ENCODE data around the gene CALML6. TPM values are rescaled to one million over a fixed set of nuclear protein-coding genes. Genes with fewer than 3 reads are reported as not detected.

Gene CALML6
- total and polyA plus RNA-seq, 2 of the 4 experiments (the other 2 are of a cell fraction): 0.91 TPM; not detected in 1

DNA sequence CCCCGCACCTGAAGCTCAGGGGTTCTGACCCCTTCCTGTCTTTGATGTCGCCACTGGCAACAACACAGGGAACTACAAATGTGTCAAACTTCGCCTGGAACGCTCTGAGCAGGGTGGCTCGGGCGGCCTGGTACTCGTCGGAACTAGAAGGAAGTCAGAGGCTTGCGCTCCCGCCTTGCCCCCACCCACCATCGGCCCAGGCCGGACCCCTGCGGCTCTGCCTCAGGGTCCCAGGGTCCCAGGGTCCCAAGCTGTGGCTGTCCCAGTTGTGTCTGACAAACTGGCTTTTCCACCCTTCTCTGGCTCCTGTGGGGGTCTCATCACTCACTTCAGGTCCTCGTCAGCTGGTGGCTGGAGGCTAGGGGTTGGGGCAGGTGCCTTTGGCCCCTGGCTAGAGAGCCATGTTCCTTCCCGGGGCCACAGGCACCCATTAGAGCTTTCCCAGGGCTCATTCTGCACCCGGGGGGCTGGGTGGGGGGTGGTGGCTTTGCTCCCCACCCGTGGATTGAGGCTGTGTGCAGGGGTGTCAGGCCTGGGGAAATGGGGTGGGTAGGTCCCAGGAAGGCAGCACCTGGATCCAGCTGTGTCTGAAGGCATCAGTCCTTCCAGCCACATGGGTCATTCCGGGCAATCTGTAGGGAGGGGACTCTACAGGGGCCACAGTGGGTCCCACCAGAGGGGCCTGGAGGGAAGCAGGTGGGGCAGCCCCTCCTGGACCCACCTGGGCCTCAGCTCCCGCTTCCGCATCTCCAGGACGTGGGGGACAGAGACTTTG, 12.0 kb downstream of the CALML6 start:
- no peak overlapping the region for H2AK9ac ChIP-seq (replicated peaks; ENCODE audit: low read depth, low read length, poor library complexity)
- H3K23ac ChIP-seq (ENCODE audit: low read depth, low read length): no peak overlapping the region
- no peak overlapping the region for H3K56ac ChIP-seq (ENCODE audit: extremely low read depth, insufficient read depth, low read length)
- in situ Hi-C loops (cut with MboI; ENCODE audit: low sequenced_read_pairs): no loop called here
- H4K91ac ChIP-seq (ENCODE audit: insufficient read depth, low read depth, low read length): no peak overlapping the region
- no peak overlapping the region for H3K18ac ChIP-seq (ENCODE audit: low read depth, low read length)
- H4K5ac ChIP-seq (ENCODE audit: low read depth, low read length): no peak overlapping the region
- H3K4me2 ChIP-seq (ENCODE audit: low read depth, low read length): no peak overlapping the region
- H2BK20ac ChIP-seq (ENCODE audit: low read depth, low read length): no peak overlapping the region
- H3K27ac ChIP-seq (ENCODE audit: insufficient read depth, low read length): no peak overlapping the region
- no peak overlapping the region for H3K9ac ChIP-seq (ENCODE audit: low read depth, low read length)
- H3K27me3 ChIP-seq (ENCODE audit: control insufficient read depth, insufficient read depth, low read length): peaks cover 5% of the 10 kb centered on the region; the same call in 1 of the 2 replicates
- TF ChIP-seq RAD21 (IDR thresholded peaks at IDR 0.05; ENCODE audit: low read length) (no peak), BHLHE40 (IDR thresholded peaks at IDR 0.05; ENCODE audit: low read depth, low read length) (no peak), MXI1 (IDR thresholded peaks at IDR 0.05; ENCODE audit: borderline replicate concordance, low read depth, low read length) (no peak), MAFK (IDR thresholded peaks at IDR 0.05; ENCODE audit: low read depth, low read length) (no peak), MAZ (IDR thresholded peaks at IDR 0.05; ENCODE audit: borderline replicate concordance, low read depth, low read length) (no peak), POLR2A (IDR thresholded peaks at IDR 0.05; ENCODE audit: low read depth, low read length) (no peak), RFX5 (IDR thresholded peaks at IDR 0.05; ENCODE audit: low read depth, low read length) (no peak), RCOR1 (IDR thresholded peaks at IDR 0.05; ENCODE audit: insufficient replicate concordance, low read length) (no peak), CEBPB (IDR thresholded peaks at IDR 0.05; ENCODE audit: low read depth, low read length) (no peak), FOS (IDR thresholded peaks at IDR 0.05; ENCODE audit: low read depth, low read length) (no peak), CHD1 (IDR thresholded peaks at IDR 0.05; ENCODE audit: low read depth, low read length) (no peak), CTCF (conservative IDR thresholded peaks at IDR 0.05; ENCODE audit: low read depth, low read length) (no peak)
- TF ChIP-seq, protein P1, sequence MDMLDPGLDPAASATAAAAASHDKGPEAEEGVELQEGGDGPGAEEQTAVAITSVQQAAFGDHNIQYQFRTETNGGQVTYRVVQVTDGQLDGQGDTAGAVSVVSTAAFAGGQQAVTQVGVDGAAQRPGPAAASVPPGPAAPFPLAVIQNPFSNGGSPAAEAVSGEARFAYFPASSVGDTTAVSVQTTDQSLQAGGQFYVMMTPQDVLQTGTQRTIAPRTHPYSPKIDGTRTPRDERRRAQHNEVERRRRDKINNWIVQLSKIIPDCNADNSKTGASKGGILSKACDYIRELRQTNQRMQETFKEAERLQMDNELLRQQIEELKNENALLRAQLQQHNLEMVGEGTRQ (IDR thresholded peaks at IDR 0.05; ENCODE audit: low read depth, low read length): no peak
- TF ChIP-seq, protein P2, sequence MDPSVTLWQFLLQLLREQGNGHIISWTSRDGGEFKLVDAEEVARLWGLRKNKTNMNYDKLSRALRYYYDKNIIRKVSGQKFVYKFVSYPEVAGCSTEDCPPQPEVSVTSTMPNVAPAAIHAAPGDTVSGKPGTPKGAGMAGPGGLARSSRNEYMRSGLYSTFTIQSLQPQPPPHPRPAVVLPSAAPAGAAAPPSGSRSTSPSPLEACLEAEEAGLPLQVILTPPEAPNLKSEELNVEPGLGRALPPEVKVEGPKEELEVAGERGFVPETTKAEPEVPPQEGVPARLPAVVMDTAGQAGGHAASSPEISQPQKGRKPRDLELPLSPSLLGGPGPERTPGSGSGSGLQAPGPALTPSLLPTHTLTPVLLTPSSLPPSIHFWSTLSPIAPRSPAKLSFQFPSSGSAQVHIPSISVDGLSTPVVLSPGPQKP (IDR thresholded peaks at IDR 0.05; ENCODE audit: borderline replicate concordance, low read depth, low read length): no peak
- H2BK120ac ChIP-seq (ENCODE audit: low read depth, low read length): no peak overlapping the region
- no peak overlapping the region for H2AFZ ChIP-seq (replicated peaks; ENCODE audit: low read length, poor library complexity)
- H3K9me1 ChIP-seq (ENCODE audit: insufficient read depth, low read length): no peaks in the 10 kb centered on the region
- CTCF ChIA-PET: no interaction called here
- DNase-seq (no peak), ATAC-seq (ENCODE audit: low read depth) (no peak)
- H2BK5ac ChIP-seq (ENCODE audit: low read depth, low read length, poor library complexity, severe bottlenecking): no peak overlapping the region
- no peaks in the 10 kb centered on the region for H3K79me1 ChIP-seq (ENCODE audit: low read depth in 1 of 2, low read length in 2 of 2)
- no peak overlapping the region for H3K4me3 ChIP-seq (ENCODE audit: insufficient read depth, low read depth, low read length)
- H3K4ac ChIP-seq (ENCODE audit: low read depth, low read length): no peak overlapping the region
- intact Hi-C loops (cut with micrococcal nuclease): no loop called here
- no peaks in the 10 kb centered on the region for H4K20me1 ChIP-seq (ENCODE audit: insufficient read depth, low read length)
- no peak overlapping the region for H3K14ac ChIP-seq (replicated peaks; ENCODE audit: low read depth, low read length)
- dilution Hi-C loops (cut with HindIII; ENCODE audit: low sequenced_read_pairs, unreplicated experiment): no loop called here
- POLR2A ChIA-PET (ENCODE audit: unreplicated experiment): no interaction called here
- no peak overlapping the region for H2AK5ac ChIP-seq (ENCODE audit: low read depth, low read length)
- BruUV-seq (replicated peaks): no TSS peak
- H4K8ac ChIP-seq (ENCODE audit: low read depth in 2 of 2, low read length in 2 of 2): no peak overlapping the region
- no peaks in the 10 kb centered on the region for H3K36me3 ChIP-seq (ENCODE audit: control insufficient read depth, insufficient read depth, low read length)
- WGBS, 2 experiments (ENCODE audit: extremely low coverage in 2 of 2, insufficient read length in 1 of 2): 71% methylated on average over 11 of the region's 21 CpGs; no CpG with 5 or more reads in 1 of the 2 experiments
- H3K9me3 ChIP-seq (ENCODE audit: control insufficient read depth, insufficient read depth, low read length): no peaks in the 10 kb centered on the region
- H3K4me1 ChIP-seq (ENCODE audit: control insufficient read depth, insufficient read depth, low read length): no peaks in the 10 kb centered on the region
- no peak overlapping the region for H2BK15ac ChIP-seq (ENCODE audit: low read depth, low read length)

Data from IMR-90 (cell line).